Gastroesophageal sphincter (tissue), 4 donors: Measurements from ENCODE around the gene FAHD2A. TPM values are rescaled to one million over a fixed set of nuclear protein-coding genes. Genes with fewer than 3 reads are reported as not detected.

Experiments used
- ATAC-seq: fragments of 150-250 bp; one replicate; pipeline ENCODE4 v1.9.1; 2016; ENCODE audit warnings: mild to moderate bottlenecking, moderate library complexity
- H3K27ac ChIP-seq, 4 donors: fragments of 200-600 bp; sonication (generic) in 3 of 4; 1 replicate in 3 of 4; 2 replicates in 1 of 4; pipeline ENCODE4 v1.5.1; 2016 to 2019
- H3K27me3 ChIP-seq: fragments of 200-600 bp; sonication (generic); one replicate; pipeline ENCODE4 v1.5.1; 2019
- H3K36me3 ChIP-seq, 2 donors: fragments of 200-600 bp; sonication (generic); one replicate each; pipeline ENCODE4 v1.5.1; 2019; ENCODE audit warnings: control low read depth in 1 of 2
- H3K4me1 ChIP-seq, 3 donors: fragments of 200-600 bp; sonication (generic); 1 replicate in 2 of 3; 2 replicates in 1 of 3; pipeline ENCODE4 v1.5.1; 2016 to 2019; ENCODE audit warnings: control low read depth in 2 of 3
- H3K4me3 ChIP-seq, 2 donors: fragments of 200-600 bp; sonication (generic); one replicate each; pipeline ENCODE4 v1.5.1; 2019; ENCODE audit warnings: mild to moderate bottlenecking in 1 of 2, moderate library complexity in 1 of 2
- H3K9me3 ChIP-seq, 3 donors: fragments of 200-600 bp; sonication (generic); one replicate each; pipeline ENCODE4 v1.5.1; 2017 to 2019; ENCODE audit warnings: control low read depth in 2 of 3
- EP300 ChIP-seq: sonication (generic); formaldehyde crosslinking; IDR thresholded peaks from one replicate; pipeline ENCODE4 v1.6.1; 2017; ENCODE audit warnings: antibody characterized with exemption, mild to moderate bottlenecking
- POLR2A ChIP-seq, 2 donors: fragments of 450-650 bp; IDR thresholded peaks; one replicate each; pipeline ENCODE4 v1.6.1; 2017; ENCODE audit warnings: antibody characterized with exemption in 2 of 2, mild to moderate bottlenecking in 2 of 2, moderate library complexity in 1 of 2
- POLR2AphosphoS5 ChIP-seq: sonication (generic); formaldehyde crosslinking; IDR thresholded peaks from one replicate; pipeline ENCODE4 v1.6.1; 2017; ENCODE audit warnings: antibody characterized with exemption
- WGBS, 2 donors: methylation state at CpG; one replicate each; pipeline ENCODE4 v1.1.5; 2018; ENCODE audit warnings: low coverage in 1 of 2; 5-methylcytosine and 5-hydroxymethylcytosine counted together
- total RNA-seq, 4 donors: library from RNA; depleted of rRNA; stranded (reverse); fragments of >200 nt; gene quantifications; one replicate each; pipeline ENCODE4 v1.1.0, GENCODE V29; 2016
- TF ChIP-seq, protein P1 (sequence below), 4 experiments: fragments of 200-600 bp in 2 of 4; fragments of 450-650 bp in 2 of 4; sonication (generic) in 1 of 4; IDR thresholded peaks; one replicate each; pipeline ENCODE4 v1.5.1; 2017 to 2019; ENCODE audit warnings: antibody characterized with exemption in 4 of 4, mild to moderate bottlenecking in 2 of 4, moderate library complexity in 2 of 4

FAHD2A gene
- total RNA-seq, 4 donors from 2014 or later, result 6.5 to 29.8 (median 19.5) TPM

DNA sequence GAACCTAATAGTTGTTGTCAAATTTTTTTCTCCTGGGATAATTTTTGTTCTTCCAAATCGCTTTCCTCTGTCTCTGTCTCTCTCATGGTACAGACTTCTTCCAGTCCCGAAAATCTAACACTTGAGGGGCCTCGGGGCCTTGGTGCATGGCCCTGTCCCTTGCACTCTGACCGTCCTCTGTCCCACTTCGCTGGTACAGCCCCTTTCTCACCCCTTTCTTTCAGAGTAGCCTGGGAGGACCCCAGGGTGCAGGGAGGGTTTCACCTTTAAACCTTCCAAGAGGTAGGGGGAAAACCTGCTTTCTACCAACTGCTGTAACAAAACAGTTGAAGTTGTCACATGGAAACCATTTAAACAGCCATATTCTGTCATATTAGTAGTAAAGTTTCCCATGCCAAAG, 22.2 kb upstream of the FAHD2A start:
- TF ChIP-seq POLR2AphosphoS5, result no peak
- WGBS, 2 donors, result 86 to 90% methylated on average over 4 to 5 of the region's 5 CpGs

DNA sequence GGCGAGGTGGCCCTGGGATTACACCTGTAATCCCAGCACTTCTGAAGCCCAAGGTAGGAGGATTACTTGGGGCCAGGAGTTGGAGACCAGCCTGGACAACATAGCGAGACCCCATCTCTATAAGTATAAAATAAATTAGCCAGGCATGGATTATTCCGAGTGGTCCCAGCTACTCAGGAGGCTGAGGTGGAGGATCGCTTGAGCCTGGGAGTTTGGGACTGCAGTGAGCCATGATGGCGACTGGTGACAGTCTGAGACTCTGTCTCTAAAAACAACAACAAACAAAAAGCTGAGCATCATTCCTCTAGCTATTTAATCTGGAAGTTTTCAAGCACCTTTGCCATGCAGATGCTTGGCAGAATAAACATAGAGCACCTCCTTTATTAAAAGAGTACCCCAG, 21.8 kb upstream of the FAHD2A start:
- no peak for ATAC-seq
- Histone ChIP-seq H3K36me3 (peaks cover 0 to 55% of the 10 kb centered on the region in 2 donors), H3K27ac (no peak overlapping the region), H3K4me1 (peaks cover 0 to 16% (median 14%) of the 10 kb centered on the region in 3 donors), H3K4me3 (no peak overlapping the region), H3K9me3 (no peaks in the 10 kb centered on the region), H3K27me3 (no peaks in the 10 kb centered on the region)
- TF ChIP-seq, protein P1, sequence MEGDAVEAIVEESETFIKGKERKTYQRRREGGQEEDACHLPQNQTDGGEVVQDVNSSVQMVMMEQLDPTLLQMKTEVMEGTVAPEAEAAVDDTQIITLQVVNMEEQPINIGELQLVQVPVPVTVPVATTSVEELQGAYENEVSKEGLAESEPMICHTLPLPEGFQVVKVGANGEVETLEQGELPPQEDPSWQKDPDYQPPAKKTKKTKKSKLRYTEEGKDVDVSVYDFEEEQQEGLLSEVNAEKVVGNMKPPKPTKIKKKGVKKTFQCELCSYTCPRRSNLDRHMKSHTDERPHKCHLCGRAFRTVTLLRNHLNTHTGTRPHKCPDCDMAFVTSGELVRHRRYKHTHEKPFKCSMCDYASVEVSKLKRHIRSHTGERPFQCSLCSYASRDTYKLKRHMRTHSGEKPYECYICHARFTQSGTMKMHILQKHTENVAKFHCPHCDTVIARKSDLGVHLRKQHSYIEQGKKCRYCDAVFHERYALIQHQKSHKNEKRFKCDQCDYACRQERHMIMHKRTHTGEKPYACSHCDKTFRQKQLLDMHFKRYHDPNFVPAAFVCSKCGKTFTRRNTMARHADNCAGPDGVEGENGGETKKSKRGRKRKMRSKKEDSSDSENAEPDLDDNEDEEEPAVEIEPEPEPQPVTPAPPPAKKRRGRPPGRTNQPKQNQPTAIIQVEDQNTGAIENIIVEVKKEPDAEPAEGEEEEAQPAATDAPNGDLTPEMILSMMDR (IDR thresholded peaks at IDR 0.05), result no peak
- no peak for TF ChIP-seq POLR2A (IDR thresholded peaks at IDR 0.05)
- TF ChIP-seq POLR2AphosphoS5, result no peak
- 91 to 97% methylated on average over 3 to 4 of the region's 5 CpGs for WGBS, 2 donors

More for the DNA sequence above, 22.2 kb upstream of the FAHD2A start:
- H3K9me3 ChIP-seq, result no peaks in the 10 kb centered on the region
- H3K4me1 ChIP-seq, result peaks cover 0 to 12% (median 10%) of the 10 kb centered on the region in 3 donors
- H3K4me3 ChIP-seq, result no peak overlapping the region
- H3K27ac ChIP-seq, result no peak overlapping the region
- peaks cover 0 to 60% of the 10 kb centered on the region in 2 donors for H3K36me3 ChIP-seq
- H3K27me3 ChIP-seq, result no peaks in the 10 kb centered on the region
- no peak for ATAC-seq

DNA sequence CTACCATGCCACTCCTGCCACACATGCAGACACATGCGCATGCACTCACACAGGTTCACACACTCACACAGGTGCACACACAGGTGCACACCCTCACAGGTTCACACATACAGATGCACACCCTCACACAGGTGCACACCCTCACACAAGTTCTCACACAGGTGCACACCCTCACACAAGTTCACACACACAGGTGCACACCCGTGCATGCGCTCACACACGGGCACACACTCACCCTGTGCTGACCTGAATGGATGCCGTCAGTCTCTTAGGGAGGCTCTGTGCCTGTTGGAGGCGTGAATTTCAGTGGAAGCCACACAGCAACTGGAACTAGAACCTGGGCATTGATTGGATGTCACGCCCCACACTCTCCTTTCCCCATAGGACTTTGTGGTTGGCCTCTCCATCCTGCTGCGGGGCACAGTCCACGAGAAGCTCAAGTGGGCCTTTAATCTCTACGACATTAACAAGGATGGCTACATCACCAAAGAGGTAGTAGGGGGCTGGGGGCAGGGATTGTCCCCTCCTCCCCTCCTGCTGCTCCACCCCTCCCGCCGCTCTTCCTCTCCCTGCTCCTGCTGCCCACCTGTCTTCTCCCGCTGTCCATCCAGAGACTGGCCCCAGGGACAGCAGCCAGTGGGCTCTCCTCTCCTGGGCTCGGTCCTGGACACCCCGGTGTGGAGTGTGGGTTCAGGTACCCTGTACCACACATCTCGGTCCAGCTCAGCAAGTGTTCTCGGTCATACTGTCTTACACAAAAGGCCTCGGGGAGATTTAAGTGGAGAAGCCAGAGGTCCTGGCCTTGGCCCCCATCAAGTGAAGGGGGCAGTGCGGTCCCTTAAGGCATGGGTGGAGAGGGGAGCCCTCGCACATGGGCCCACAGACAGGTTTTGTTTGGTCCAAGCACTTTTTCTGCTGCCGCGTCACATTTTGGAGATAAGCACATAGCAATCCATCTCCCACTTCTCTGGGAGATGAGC, 21.0 kb upstream of the FAHD2A start:
- peaks cover 0 to 47% of the 10 kb centered on the region in 2 donors for H3K36me3 ChIP-seq
- no peaks in the 10 kb centered on the region for H3K9me3 ChIP-seq
- WGBS, 2 donors, result 84 to 96% methylated on average over 5 to 6 of the region's 22 CpGs
- no peak overlapping the region for H3K27ac ChIP-seq
- TF ChIP-seq, protein P1 (IDR thresholded peaks at IDR 0.05), result no peak
- TF ChIP-seq POLR2A (IDR thresholded peaks at IDR 0.05) (no peak), EP300 (no peak), POLR2AphosphoS5 (no peak)
- peaks cover 0 to 17% (median 14%) of the 10 kb centered on the region in 3 donors for H3K4me1 ChIP-seq
- H3K4me3 ChIP-seq, result no peak overlapping the region
- no peaks in the 10 kb centered on the region for H3K27me3 ChIP-seq
- no peak for ATAC-seq

DNA sequence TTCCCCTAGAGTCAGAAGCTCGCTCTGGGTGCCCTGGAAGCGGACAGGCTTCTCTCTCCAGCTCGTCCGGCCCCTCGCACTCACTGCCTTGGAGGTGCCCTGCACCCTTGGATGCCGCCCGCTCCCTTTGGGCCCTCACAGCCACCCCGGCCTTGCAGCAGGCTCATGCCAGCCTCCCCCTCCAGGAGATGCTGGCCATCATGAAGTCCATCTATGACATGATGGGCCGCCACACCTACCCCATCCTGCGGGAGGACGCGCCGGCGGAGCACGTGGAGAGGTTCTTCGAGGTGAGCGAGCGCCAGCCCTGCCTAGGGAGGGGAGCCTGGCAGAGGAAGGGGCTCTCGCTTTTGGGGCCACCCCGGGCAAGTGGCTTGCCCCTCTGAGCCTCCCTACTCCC, 20.3 kb upstream of the FAHD2A start:
- no peaks in the 10 kb centered on the region for H3K27me3 ChIP-seq
- peaks cover 0 to 17% (median 14%) of the 10 kb centered on the region in 3 donors for H3K4me1 ChIP-seq
- 96% methylated on average over 4 of the region's 20 CpGs; no CpG with 5 or more reads in 1 of the 2 donors for WGBS, 2 donors
- peaks cover 0 to 40% of the 10 kb centered on the region in 2 donors for H3K36me3 ChIP-seq
- no peaks in the 10 kb centered on the region for H3K9me3 ChIP-seq
- no peak for ATAC-seq
- H3K4me3 ChIP-seq, result no peak overlapping the region
- no peak overlapping the region for H3K27ac ChIP-seq
- TF ChIP-seq, protein P1 (IDR thresholded peaks at IDR 0.05), result no peak
- TF ChIP-seq POLR2AphosphoS5, result no peak
- no peak for TF ChIP-seq POLR2A (IDR thresholded peaks at IDR 0.05)
- TF ChIP-seq EP300, result no peak

DNA sequence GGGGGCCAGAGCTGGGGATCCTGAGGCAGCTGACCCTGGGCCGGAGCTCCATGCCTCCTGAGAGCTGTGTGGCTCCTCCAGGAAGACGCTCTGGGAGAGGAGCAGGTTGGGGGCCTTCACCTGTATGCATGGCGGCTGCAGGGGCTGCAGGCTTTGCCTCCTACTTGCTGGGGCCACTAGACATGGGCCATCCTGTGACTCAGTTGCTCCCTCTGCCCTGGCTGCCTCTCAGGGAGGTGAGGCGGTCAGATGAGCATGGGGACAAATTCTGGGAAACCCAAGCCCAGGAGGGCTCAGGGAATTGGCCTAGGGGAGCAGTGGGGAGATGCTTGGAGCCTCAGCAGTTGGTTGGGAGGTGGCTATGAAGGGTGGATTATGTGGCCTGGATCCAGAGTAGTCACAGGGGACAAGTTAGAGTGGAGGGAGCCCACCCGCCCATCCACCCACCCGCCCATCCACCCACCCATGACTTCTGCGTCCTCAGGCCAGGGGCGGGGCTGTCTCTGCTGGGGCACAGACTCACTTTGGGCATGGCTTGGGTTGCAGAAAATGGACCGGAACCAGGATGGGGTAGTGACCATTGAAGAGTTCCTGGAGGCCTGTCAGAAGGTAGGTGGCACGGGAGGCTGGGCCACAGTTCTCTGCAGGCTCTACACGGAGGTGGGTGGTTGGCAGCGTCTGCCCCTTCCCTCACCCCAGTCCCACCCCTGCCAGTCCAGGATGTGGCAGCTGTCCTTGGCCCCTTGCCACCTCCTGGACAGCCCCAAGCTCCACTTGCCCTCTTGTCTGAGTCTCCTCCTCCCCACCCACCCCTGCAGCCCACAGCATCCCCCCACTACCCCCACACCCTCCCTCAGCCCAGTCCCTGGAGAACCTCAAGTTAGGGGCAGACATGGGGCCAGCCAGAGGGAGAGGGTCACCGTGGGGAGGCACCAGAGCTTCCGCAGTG, 19.5 kb upstream of the FAHD2A start:
- Histone ChIP-seq H3K4me3 (no peak overlapping the region), H3K9me3 (no peaks in the 10 kb centered on the region), H3K4me1 (peaks cover 0 to 17% (median 14%) of the 10 kb centered on the region in 3 donors), H3K36me3 (peaks cover 0 to 33% of the 10 kb centered on the region in 2 donors), H3K27ac (no peak overlapping the region), H3K27me3 (peaks cover 3% of the 10 kb centered on the region)
- ATAC-seq, result no peak
- TF ChIP-seq EP300 (no peak), POLR2A (IDR thresholded peaks at IDR 0.05) (no peak), POLR2AphosphoS5 (no peak)
- TF ChIP-seq, protein P1 (IDR thresholded peaks at IDR 0.05), result no peak
- WGBS, 2 donors, result no CpG with 5 or more reads among the region's 14 CpGs
